T-cell (primary cell): Measurements from ENCODE around the gene PRDM8. TPM values are rescaled to one million over a fixed set of nuclear protein-coding genes. Genes with fewer than 3 reads are reported as not detected.
A peak's percentile ranks its signal among the peaks of the same experiment; 100 is the strongest.

Experiments
- ATAC-seq, 4 experiments: fragments of 200-7000 bp in 3 of 4; fragments of 150-1000 bp in 1 of 4; cut with Tn5 transposase; replicated peaks in 1 of 4; 1 replicate in 3 of 4; 2 replicates in 1 of 4; pipeline ENCODE4 v1.10.0; 2021; ENCODE audit warnings: moderate library complexity in 3 of 4, mild to moderate bottlenecking in 2 of 4, moderate number of reproducible peaks in 1 of 4
- CTCF ChIA-PET, 2 donors: fragments of 300-600 bp; sonication (Branson Sonifier 250); formaldehyde crosslinking; loops; one replicate each; lab custom pipeline; 2022; ENCODE audit warnings: antibody characterized with exemption in 2 of 2; lab: Charles Lee
- POLR2A ChIA-PET, 2 donors: fragments of 300-600 bp; sonication (Branson Sonifier 250); formaldehyde crosslinking; loops; one replicate each; lab custom pipeline; 2022; ENCODE audit warnings: antibody characterized with exemption in 2 of 2; lab: Charles Lee
- DNase-seq, 35 experiments: peaks; one replicate each; pipeline versions ENCODE4 v3.0.0 to v3.0.0-alpha.2; 2013 to 2023
- H3K27ac ChIP-seq: one replicate; pipeline ENCODE4 v1.5.1; 2013; ENCODE audit warnings: low read length
- H3K27me3 ChIP-seq, 2 experiments: replicated peaks in 1 of 2; 1 replicate in 1 of 2; 2 replicates in 1 of 2; pipeline versions ENCODE4 v1.6.1 to v1.7.0; 2013; ENCODE audit warnings: low read length in 1 of 2, mixed read lengths in 1 of 2; ENCODE audit not compliant: control insufficient read depth in 2 of 2, insufficient read depth in 2 of 2; ENCODE audit errors: extremely low read depth in 1 of 2
- H3K36me3 ChIP-seq, 2 donors: 1 replicate in 1 of 2; 2 replicates in 1 of 2; pipeline versions ENCODE4 v1.6.1 to v1.7.0; 2013; ENCODE audit warnings: low read length in 1 of 2; ENCODE audit not compliant: control insufficient read depth in 2 of 2, insufficient read depth in 1 of 2; ENCODE audit errors: extremely low read depth in 1 of 2
- H3K4me1 ChIP-seq, 2 experiments: 1 replicate in 1 of 2; 2 replicates in 1 of 2; pipeline versions ENCODE4 v1.6.1 to v1.7.0; 2013; ENCODE audit warnings: low read length in 2 of 2, mixed read lengths in 1 of 2; ENCODE audit not compliant: insufficient read depth in 2 of 2, control insufficient read depth in 1 of 2; ENCODE audit errors: extremely low read depth in 1 of 2
- H3K4me3 ChIP-seq, 2 donors: 1 replicate in 1 of 2; 2 replicates in 1 of 2; pipeline versions ENCODE4 v1.5.1 to v1.7.0; 2013; ENCODE audit warnings: mild to moderate bottlenecking in 2 of 2, low read length in 1 of 2, moderate library complexity in 1 of 2; ENCODE audit not compliant: control insufficient read depth in 1 of 2; ENCODE audit errors: extremely low read depth in 1 of 2
- H3K9me3 ChIP-seq: 2 replicates; pipeline ENCODE4 v1.7.0; 2013
- H3K27ac Mint-ChIP-seq, 2 donors: one replicate each; pipeline ENCODE4 v1.8.0; 2020 to 2021; ENCODE audit warnings: mild to moderate bottlenecking in 2 of 2, mixed read lengths in 2 of 2
- H3K27me3 Mint-ChIP-seq, 2 donors: one replicate each; pipeline ENCODE4 v1.8.0; 2021 to 2022; ENCODE audit warnings: mixed read lengths in 2 of 2
- H3K36me3 Mint-ChIP-seq: one replicate; pipeline ENCODE4 v1.8.0; 2021; ENCODE audit warnings: mixed read lengths
- H3K4me1 Mint-ChIP-seq, 3 donors: one replicate each; pipeline ENCODE4 v1.8.0; 2020 to 2022; ENCODE audit warnings: mixed read lengths in 3 of 3, mild to moderate bottlenecking in 1 of 3
- H3K4me3 Mint-ChIP-seq, 3 donors: one replicate each; pipeline ENCODE4 v1.8.0; 2020 to 2022; ENCODE audit warnings: mild to moderate bottlenecking in 3 of 3, mixed read lengths in 3 of 3, moderate library complexity in 3 of 3
- H3K9me3 Mint-ChIP-seq, 3 donors: one replicate each; pipeline ENCODE4 v1.8.0; 2020 to 2022; ENCODE audit warnings: mixed read lengths in 3 of 3
- WGBS: methylation state at CpG from one replicate; pipeline ENCODE4 v1.1.5; 2013; ENCODE audit warnings: missing lambda C conversion rate; ENCODE audit not compliant: insufficient coverage; 5-methylcytosine and 5-hydroxymethylcytosine counted together
- total RNA-seq, 35 experiments: library from RNA in 6 of 35; stranded (reverse) in 6 of 35; fragments of 120-200 nt in 1 of 35; gene quantifications; one replicate each; pipeline versions ENCODE4 v1.2.1 to v1.2.4 and lab custom pipeline; 2013 to 2026

The PRDM8 gene
- total RNA-seq, 5 donors from 2014 or later (not counting 1 experiment from before 2014, with no cell fraction given), result 10.5 to 18.7 (median 14.1) TPM

GRCh38 chr4:80179637-80180161, 17.6 kb upstream of the PRDM8 start:
- ATAC-seq, result no peak
- no peaks in the 10 kb centered on the region for H3K9me3 ChIP-seq
- peaks cover 5 to 17% (median 9%) of the 10 kb centered on the region in 3 donors for H3K9me3 Mint-ChIP-seq
- peaks cover 6% of the 10 kb centered on the region for H3K36me3 Mint-ChIP-seq
- H3K36me3 ChIP-seq, result no peaks in the 10 kb centered on the region
- ChIA-PET CTCF (interaction anchor here (0.6 to 7.2 kb wide), 2 partner anchors 54 kb away, joined by 3 to 62 read pairs; no protein-coding TSS in a partner anchor), POLR2A (no interaction called here)
- H3K27me3 Mint-ChIP-seq, result no peaks in the 10 kb centered on the region
- peaks cover 18 to 20% of the 10 kb centered on the region in 2 experiments for H3K4me1 ChIP-seq
- no peaks in the 10 kb centered on the region for H3K27me3 ChIP-seq
- DNase-seq, result no peak
- H3K4me1 Mint-ChIP-seq, result peaks cover 50 to 52% (median 51%) of the 10 kb centered on the region in 3 donors
- 100% methylated on average over 2 of the region's 3 CpGs for WGBS
- H3K27ac Mint-ChIP-seq, result peak overlapping the region; percentile 65 to 80
- H3K4me3 Mint-ChIP-seq, result no peak overlapping the region
- H3K27ac ChIP-seq, result no peak overlapping the region
- H3K4me3 ChIP-seq, result no peak overlapping the region

- H3K27ac ChIP-seq, result peak overlapping the region; percentile 94
- Mint-ChIP-seq H3K4me3 (no peak overlapping the region), H3K27me3 (peaks cover 0 to 1% of the 10 kb centered on the region in 2 donors), H3K27ac (peak overlapping the region; percentile 65 to 80), H3K4me1 (peaks cover 48 to 51% (median 51%) of the 10 kb centered on the region in 3 donors), H3K36me3 (peaks cover 6% of the 10 kb centered on the region), H3K9me3 (peaks cover 5 to 17% (median 9%) of the 10 kb centered on the region in 3 donors)
- peaks cover 22 to 31% of the 10 kb centered on the region in 2 experiments for H3K4me1 ChIP-seq
- DNase-seq, result no peak
- WGBS, result no CpG with 5 or more reads among the region's 3 CpGs
- POLR2A ChIA-PET, result interaction anchor here (0.6 to 1.2 kb wide), 5 partner anchors 8 to 1290 kb away, joined by 3 to 4 read pairs (median 4); no protein-coding TSS in a partner anchor
- no peak overlapping the region for H3K4me3 ChIP-seq
- no peaks in the 10 kb centered on the region for H3K9me3 ChIP-seq
- CTCF ChIA-PET, result interaction anchor here (2.4 to 7.2 kb wide), 5 partner anchors 9 to 55 kb away, joined by 10 to 62 read pairs (median 32); no protein-coding TSS in a partner anchor
- H3K27me3 ChIP-seq, result no peaks in the 10 kb centered on the region
- ATAC-seq, result no peak
- no peaks in the 10 kb centered on the region for H3K36me3 ChIP-seq
These were observed 16.6 kb upstream of the PRDM8 start for GRCh38 chr4:80180743-80181142.

GRCh38 chr4:80182237-80182866, 15.0 kb upstream of the PRDM8 start:
- Mint-ChIP-seq H3K27me3 (peaks cover 0 to 3% of the 10 kb centered on the region in 2 donors), H3K27ac (peak overlapping the region; percentile 90 to 95), H3K9me3 (peaks cover 5 to 17% (median 9%) of the 10 kb centered on the region in 3 donors), H3K4me3 (peak overlapping the region; percentile 86 to 100 (median 99)), H3K4me1 (peaks cover 54 to 56% (median 54%) of the 10 kb centered on the region in 3 donors), H3K36me3 (peaks cover 6% of the 10 kb centered on the region)
- Histone ChIP-seq H3K36me3 (no peaks in the 10 kb centered on the region), H3K4me3 (no peak overlapping the region), H3K9me3 (no peaks in the 10 kb centered on the region), H3K4me1 (peaks cover 22 to 34% of the 10 kb centered on the region in 2 experiments), H3K27ac (peak overlapping the region; percentile 94), H3K27me3 (no peaks in the 10 kb centered on the region)
- DNase-seq (peak in 2 of 35 experiments; percentile 33 to 64), ATAC-seq (peak; percentile 11 to 26 (median 23))
- POLR2A ChIA-PET, result interaction anchor here (0.6 to 1.3 kb wide), 3 partner anchors 31 to 57 kb away, joined by 3 to 4 read pairs (median 3); no protein-coding TSS in a partner anchor
- WGBS, result 57% methylated on average over 2 of the region's 10 CpGs
- CTCF ChIA-PET, result interaction anchor here (0.5 to 7.2 kb wide), 20 partner anchors 10 to 807 kb away, joined by 3 to 62 read pairs (median 4); no protein-coding TSS in a partner anchor

- Mint-ChIP-seq H3K9me3 (peaks cover 5 to 17% (median 8%) of the 10 kb centered on the region in 3 donors), H3K27me3 (peaks cover 0 to 3% of the 10 kb centered on the region in 2 donors), H3K4me3 (peak overlapping the region; percentile 86 to 100 (median 99)), H3K4me1 (peaks cover 53 to 56% (median 54%) of the 10 kb centered on the region in 3 donors), H3K36me3 (peaks cover 6% of the 10 kb centered on the region), H3K27ac (peak overlapping the region; percentile 99)
- POLR2A ChIA-PET, result interaction anchor here (0.8 to 1.2 kb wide), 3 partner anchors 11 to 57 kb away, joined by 3 to 4 read pairs (median 3); no protein-coding TSS in a partner anchor
- 22% methylated on average over 34 of the region's 54 CpGs for WGBS
- H3K36me3 ChIP-seq, result no peaks in the 10 kb centered on the region
- DNase-seq (peak in 17 of 35 experiments; percentile 13 to 51 (median 30)), ATAC-seq (peak; percentile 44 to 53 (median 50))
- CTCF ChIA-PET, result interaction anchor here (0.5 to 7.2 kb wide), 23 partner anchors 11 to 700 kb away, joined by 3 to 62 read pairs (median 4); no protein-coding TSS in a partner anchor
- no peaks in the 10 kb centered on the region for H3K27me3 ChIP-seq
- peak overlapping the region; percentile 94 for H3K27ac ChIP-seq
- no peaks in the 10 kb centered on the region for H3K9me3 ChIP-seq
- H3K4me3 ChIP-seq, result peak overlapping the region; percentile 76 to 97
- H3K4me1 ChIP-seq, result peaks cover 22 to 34% of the 10 kb centered on the region in 2 experiments
These were observed 13.9 kb upstream of the PRDM8 start for GRCh38 chr4:80183250-80184052.

- H3K4me3 ChIP-seq, result peak overlapping the region; percentile 76 to 97
- Mint-ChIP-seq H3K4me3 (peak overlapping the region; percentile 86 to 100 (median 99)), H3K27me3 (peaks cover 0 to 3% of the 10 kb centered on the region in 2 donors), H3K9me3 (peaks cover 3 to 12% (median 5%) of the 10 kb centered on the region in 3 donors), H3K27ac (peak overlapping the region; percentile 99), H3K36me3 (peaks cover 6% of the 10 kb centered on the region), H3K4me1 (peaks cover 53 to 56% (median 54%) of the 10 kb centered on the region in 3 donors)
- H3K27me3 ChIP-seq, result peaks cover 0 to 4% of the 10 kb centered on the region in 2 experiments
- peaks cover 22 to 34% of the 10 kb centered on the region in 2 experiments for H3K4me1 ChIP-seq
- ChIA-PET CTCF (interaction anchor here (0.6 to 7.2 kb wide), 29 partner anchors 12 to 159 kb away, joined by 3 to 62 read pairs (median 4); no protein-coding TSS in a partner anchor), POLR2A (interaction anchor here (0.7 to 1.4 kb wide), 7 partner anchors 12 to 112 kb away, joined by 3 to 8 read pairs (median 3); no protein-coding TSS in a partner anchor)
- H3K36me3 ChIP-seq, result no peaks in the 10 kb centered on the region
- H3K9me3 ChIP-seq, result no peaks in the 10 kb centered on the region
- peak; percentile 88 to 93 (median 90) for ATAC-seq
- peak; percentile 72 to 97 (median 89) for DNase-seq
- peak overlapping the region; percentile 94 for H3K27ac ChIP-seq
- WGBS, result under 1% methylated on average over 27 of the region's 46 CpGs
These were observed 13.1 kb upstream of the PRDM8 start for GRCh38 chr4:80184053-80184824.
